SKM-1 treated with dmso at 0.1 percent for 144 hours (cell line): ENCODE data around the gene TAF1D.
A peak's percentile ranks its signal among the peaks of the same experiment; 100 is the strongest.

ENCODE experiments used
- DNase-seq: peaks from one replicate; lab custom pipeline; 2025; ENCODE audit not compliant: unreplicated experiment; lab: John Stamatoyannopoulos, UW

Gene TAF1D

DNA sequence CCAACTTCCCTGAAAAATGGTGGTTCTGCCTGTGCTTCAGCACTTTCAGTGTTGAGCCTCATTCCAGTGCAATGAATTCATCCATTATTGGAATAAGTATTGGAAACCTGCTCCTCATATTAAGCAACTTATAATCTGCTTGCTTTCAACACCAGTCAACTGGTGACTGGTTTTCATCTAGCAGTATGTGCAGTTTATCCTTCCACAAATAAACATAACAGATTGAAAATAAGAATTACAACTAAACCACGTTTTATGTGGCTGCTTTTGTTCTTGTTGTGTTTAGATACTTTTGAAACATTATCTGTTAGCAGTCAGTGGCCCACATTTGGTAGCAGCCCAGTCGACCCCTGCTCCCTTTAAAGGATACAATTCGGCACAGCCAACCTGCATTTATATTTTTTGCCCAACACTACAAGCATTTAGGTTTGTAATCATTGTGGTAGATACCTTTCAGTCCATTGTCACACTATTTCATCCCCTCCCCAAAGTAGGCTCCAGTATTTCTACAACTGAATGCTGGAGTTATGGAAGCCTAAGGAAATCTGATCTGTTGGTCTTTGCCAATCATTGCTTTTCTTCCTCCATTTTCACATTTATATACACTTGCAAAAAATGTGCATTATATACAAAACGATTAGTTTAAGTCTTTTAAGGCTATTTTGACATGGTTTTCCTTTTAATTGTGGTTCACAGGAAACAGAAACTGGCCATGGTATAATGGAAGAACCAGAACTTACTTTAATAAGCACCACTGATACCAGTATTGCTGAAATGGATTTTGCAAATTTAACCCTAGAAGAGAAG is 13.1 kb downstream of the TAF1D start:
- DNase-seq, result no peak

DNA sequence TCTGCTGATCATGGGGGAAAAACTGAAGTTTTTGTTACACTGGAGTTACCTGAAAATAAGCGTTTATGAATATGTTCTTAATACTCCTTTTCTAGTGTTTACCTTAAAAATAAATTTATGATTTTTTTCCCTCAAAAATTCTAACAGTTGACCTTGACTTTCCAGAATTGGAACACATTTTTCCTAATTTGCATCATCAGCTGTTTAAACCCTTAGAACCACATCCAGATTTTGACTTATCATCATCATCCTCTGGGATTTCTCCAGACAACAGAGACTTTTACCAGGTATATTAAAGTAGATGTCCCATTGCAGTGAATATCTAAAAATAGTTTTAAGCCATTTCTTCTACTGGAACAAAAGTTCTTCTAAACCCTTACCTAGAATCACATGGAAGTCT is 17.2 kb downstream of the TAF1D start:
- DNase-seq, result no peak

GRCh38 chr11:93720522-93720921 is 20.8 kb downstream of the TAF1D start:
- DNase-seq, result no peak

DNA sequence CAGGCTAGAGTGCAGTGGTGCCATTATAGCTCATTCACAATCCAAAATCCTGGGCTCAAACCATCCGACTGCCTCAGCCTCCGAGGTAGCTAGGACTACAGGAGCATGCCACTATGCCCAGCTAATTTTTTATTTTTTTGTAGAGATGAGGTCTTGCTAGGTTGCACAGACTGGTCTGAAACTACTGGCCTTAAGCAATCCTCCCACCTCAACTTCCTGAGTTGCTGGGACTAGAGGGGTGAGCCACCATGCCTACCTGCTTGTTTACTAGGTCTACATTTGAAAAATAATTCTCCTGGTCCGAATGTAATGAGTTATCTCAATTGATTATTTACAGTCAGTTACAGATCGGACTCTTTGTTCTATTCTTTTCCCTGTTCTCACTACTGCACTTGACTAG is 22.0 kb downstream of the TAF1D start:
- DNase-seq, result no peak

DNA sequence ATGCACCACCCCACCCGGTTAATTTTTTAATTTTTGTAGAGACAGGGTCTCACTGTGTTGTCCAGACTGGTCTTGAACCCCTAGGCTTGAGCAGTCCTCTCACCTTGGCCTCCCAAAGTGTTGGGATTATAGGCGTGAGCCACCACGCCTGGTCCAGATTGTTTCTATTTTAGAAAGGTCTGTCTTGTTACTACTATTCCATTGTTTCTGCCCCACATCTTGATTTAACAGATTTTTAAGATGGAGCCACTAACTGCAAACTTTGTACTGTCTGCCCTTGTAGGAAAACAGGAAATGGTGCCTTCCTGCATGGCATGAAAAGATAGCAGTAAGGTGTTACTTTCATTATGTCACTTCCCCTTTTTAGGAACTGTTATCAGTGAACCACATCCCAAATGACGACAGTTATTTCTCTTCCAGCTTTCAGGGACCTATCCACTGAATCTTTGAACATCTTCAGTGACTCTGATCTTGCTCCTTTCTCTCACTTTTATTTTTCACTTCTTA is 23.2 kb downstream of the TAF1D start:
- peak; percentile 74 for DNase-seq

GRCh38 chr11:93717501-93717900 is 23.8 kb downstream of the TAF1D start:
- no peak for DNase-seq

- no peak for DNase-seq
Observed at GRCh38 chr11:93715797-93716396, 25.4 kb downstream of the TAF1D start.

GRCh38 chr11:93712678-93713077 is 28.6 kb downstream of the TAF1D start:
- DNase-seq, result no peak

DNA sequence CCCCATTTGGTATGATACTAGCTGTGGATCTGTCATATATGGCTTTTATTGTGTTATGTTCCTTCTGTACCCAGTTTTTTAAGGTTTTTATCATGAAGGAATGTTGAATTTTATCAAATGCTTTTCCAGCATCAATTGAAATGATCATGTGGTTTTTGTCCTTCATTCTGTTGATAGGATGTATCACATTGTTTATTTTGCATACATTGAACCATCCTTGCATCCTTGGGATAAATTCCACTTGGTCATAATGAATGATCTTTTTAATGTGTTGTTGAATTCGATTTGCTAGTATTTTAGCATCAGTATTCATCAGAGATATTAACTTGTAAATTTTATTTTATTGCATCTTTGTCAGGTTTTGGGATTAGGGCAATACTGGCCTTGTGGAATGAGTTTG is 31.1 kb downstream of the TAF1D start:
- DNase-seq, result no peak

GRCh38 chr11:93704237-93704636 is 37.1 kb downstream of the TAF1D start:
- DNase-seq, result no peak

DNA sequence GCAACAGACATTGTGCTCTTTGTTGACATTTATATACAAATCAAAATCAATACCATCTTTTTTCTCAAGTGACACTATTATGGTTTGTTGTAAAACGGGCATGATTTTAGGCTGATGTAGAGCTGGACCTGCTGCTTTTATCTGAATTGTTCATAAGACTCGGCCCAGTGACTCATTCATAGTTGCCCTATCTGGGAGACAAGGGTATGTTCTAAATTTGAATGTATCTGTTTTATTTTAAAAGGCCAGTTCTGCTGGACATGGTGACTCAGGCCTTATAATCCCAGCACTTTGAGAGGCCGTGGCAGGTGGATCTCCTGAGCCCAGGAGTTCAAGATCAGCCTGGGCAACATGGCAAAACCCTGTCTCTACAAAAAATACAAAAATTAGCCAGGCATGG is 40.5 kb downstream of the TAF1D start:
- DNase-seq, result no peak

- DNase-seq, result no peak
Observed at GRCh38 chr11:93697611-93698010, 43.7 kb downstream of the TAF1D start.

DNA sequence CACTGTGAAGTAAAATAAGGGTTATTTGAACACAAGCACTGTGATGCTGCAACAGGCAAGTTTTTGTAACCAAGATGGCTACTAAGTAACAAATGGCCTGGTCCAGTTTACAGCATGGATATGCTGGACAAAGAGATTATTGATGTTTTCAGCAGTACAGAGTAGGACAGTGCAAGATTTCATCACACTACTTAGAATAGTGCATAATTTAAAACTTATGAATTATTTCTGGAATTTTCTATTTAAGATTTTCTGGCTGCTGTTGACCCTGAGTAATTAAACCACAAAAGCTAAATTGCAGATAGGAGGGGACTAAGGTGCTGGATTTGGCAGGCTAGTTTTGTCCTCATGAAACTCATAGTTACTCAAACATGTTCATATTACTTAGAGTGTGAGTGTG is 46.7 kb downstream of the TAF1D start:
- DNase-seq, result no peak

GRCh38 chr11:93694109-93694508 is 47.2 kb downstream of the TAF1D start:
- peak; percentile 9 for DNase-seq

DNA sequence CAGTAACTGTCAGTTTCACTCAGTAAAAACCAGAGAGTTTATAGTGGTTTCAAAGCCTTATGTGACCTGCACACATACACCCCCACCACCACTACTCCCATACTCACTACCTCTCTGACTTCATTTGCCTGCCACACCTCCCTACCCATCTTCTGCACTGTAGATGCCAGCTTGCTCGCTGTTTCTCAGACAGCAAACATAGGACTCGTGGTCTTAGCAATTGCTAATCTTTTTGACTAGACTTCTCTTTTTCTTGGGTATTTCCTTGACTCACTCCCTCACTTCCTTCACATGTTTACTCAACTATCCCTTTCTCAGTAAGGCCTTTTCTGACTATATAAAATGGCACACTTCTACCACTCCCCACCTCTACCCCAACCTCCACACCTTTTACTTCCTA is 52.1 kb downstream of the TAF1D start:
- DNase-seq, result peak; percentile 3

- no peak for DNase-seq
Observed at GRCh38 chr11:93686812-93687211, 54.5 kb downstream of the TAF1D start.

DNA sequence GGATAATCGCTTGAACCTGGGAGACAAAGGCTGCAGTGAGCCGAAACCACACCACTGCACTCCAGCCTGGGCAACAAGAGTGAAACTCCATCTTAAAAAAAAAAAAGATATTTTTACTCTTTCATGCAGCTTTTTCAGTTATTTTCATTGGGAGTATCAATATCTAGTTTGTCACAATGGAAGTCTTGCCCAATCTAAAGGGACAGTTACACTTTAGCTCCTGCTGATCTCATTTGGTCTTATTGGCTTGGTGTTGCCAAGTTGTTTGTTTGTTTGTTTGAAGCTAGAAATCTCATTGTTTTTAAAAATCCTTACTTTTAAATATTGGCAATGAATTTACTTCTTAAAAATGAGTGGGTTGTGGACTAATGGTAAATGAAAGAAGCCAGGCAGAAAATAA is 55.1 kb downstream of the TAF1D start:
- no peak for DNase-seq
